Sigmoid colon (tissue), 7 donors: ENCODE measurements around the gene TP53I13. TPM values are rescaled to one million over a fixed set of nuclear protein-coding genes. Genes with fewer than 3 reads are reported as not detected.
A peak's percentile ranks its signal among the peaks of the same experiment; 100 is the strongest.

Experiments used
- DNase-seq: peaks from one replicate; pipeline ENCODE4 v3.0.0-alpha.2; 2019
- H3K27ac ChIP-seq, 4 donors: fragments of 200-600 bp; sonication (generic); one replicate each; pipeline ENCODE4 v1.5.1; 2016 to 2019; ENCODE audit warnings: mild to moderate bottlenecking in 1 of 4
- H3K27me3 ChIP-seq, 3 donors: fragments of 200-600 bp; sonication (generic); one replicate each; pipeline ENCODE4 v1.5.1; 2019; ENCODE audit warnings: mild to moderate bottlenecking in 1 of 3
- H3K36me3 ChIP-seq, 4 donors: fragments of 200-600 bp; sonication (generic); one replicate each; pipeline ENCODE4 v1.5.1; 2016 to 2019
- H3K4me1 ChIP-seq, 4 donors: fragments of 200-600 bp; sonication (generic); one replicate each; pipeline ENCODE4 v1.5.1; 2017 to 2019
- H3K4me3 ChIP-seq, 4 donors: fragments of 200-600 bp; sonication (generic); one replicate each; pipeline ENCODE4 v1.5.1; 2017 to 2019; ENCODE audit warnings: mild to moderate bottlenecking in 2 of 4, moderate library complexity in 1 of 4
- H3K9me3 ChIP-seq, 4 donors: fragments of 200-600 bp in 3 of 4; sonication (generic) in 3 of 4; one replicate each; pipeline versions ENCODE4 v1.5.1 to v1.6.1; 2013 to 2019
- EP300 ChIP-seq, 4 donors: sonication (generic); formaldehyde crosslinking; IDR thresholded peaks; one replicate each; pipeline ENCODE4 v1.6.1; 2017; ENCODE audit warnings: antibody characterized with exemption in 4 of 4
- POLR2A ChIP-seq, 2 donors: fragments of 450-650 bp; IDR thresholded peaks; one replicate each; pipeline ENCODE4 v1.6.1; 2016; ENCODE audit warnings: antibody characterized with exemption in 2 of 2, mild to moderate bottlenecking in 2 of 2, moderate library complexity in 2 of 2
- POLR2AphosphoS5 ChIP-seq, 4 donors: sonication (generic); formaldehyde crosslinking; IDR thresholded peaks; one replicate each; pipeline ENCODE4 v1.6.1; 2017; ENCODE audit warnings: antibody characterized with exemption in 4 of 4
- WGBS, 2 donors: extraction: QIAGEN DNeasy Blood & Tissue Kit; methylation state at CpG; one replicate each; pipeline ENCODE4 v1.1.7; 2013; 5-methylcytosine and 5-hydroxymethylcytosine counted together
- intact Hi-C: fragments of 100-400 bp; cut with DNase I; formaldehyde crosslinking; loops from one replicate; pipeline ENCODE4 v1.15.1; 2023
- polyA plus RNA-seq, 3 donors: library from polyadenylated mRNA; stranded (reverse); fragments of 200-250 nt; gene quantifications; one replicate each; pipeline ENCODE4 v1.2.3, GENCODE V29; 2013
- total RNA-seq, 4 donors: library from RNA; depleted of rRNA; stranded (reverse); fragments of >200 nt; gene quantifications; one replicate each; pipeline ENCODE4 v1.1.0, GENCODE V29; 2016
- TF ChIP-seq, protein P1 (sequence below), 4 experiments: fragments of 450-650 bp in 3 of 4; fragments of 200-600 bp in 1 of 4; IDR thresholded peaks; one replicate each; pipeline ENCODE4 v1.5.1; 2016 to 2019; ENCODE audit warnings: antibody characterized with exemption in 4 of 4, mild to moderate bottlenecking in 3 of 4, moderate library complexity in 2 of 4
- donor health status: healthy with polysubstance abuse.
- donor health status: Bipolar disorder and iron deficiency.
- donor health status: healthy.

TP53I13 gene
- total and polyA plus RNA-seq, 7 donors = 14.4 to 79.0 (median 31.2) TPM

DNA sequence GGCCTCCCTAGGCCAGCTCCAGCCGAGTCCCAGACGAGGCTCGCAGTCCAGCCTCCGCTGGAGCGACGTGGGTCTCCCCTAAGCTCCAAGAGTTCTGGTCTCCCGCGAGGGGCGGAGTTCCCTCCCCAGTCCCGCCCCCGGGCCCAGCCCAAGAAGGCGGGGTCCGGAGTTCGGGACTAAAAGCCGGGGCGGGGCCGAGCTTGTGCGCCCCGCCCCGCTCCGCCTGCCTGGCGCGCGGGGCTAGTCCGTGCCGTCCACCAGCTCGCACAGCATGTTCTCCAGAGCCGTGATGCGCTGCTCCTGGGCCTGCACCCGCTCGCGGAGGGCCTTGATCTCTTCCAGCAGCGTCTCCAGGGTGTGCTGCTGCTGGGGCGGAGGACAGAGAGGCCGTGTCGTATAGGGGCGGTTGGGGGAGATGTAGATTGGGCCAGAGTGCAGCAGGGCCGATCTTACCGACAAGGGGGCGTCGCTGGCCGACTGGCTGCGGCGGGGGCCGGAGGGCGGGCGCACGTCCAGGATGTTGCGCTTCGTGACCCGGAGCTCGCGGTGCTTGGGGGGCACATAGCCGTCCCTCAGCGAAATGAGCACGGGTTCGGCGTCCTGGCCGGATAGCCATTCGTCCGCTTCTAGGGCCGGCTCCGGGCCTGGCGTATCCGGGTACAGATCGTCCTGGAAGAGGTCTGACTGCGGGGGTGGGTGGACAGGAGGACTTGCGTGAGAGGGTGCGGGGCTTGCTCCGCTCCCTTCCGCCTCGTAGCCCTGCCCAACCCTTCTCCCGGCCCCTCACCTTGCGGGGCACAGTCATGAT, 47.2 kb downstream of the TP53I13 start:
- peak overlapping the region; percentile 20 to 44 (median 40) for H3K4me3 ChIP-seq
- WGBS, 2 donors = 1 to 2% methylated on average over 74 of the region's 74 CpGs
- H3K36me3 ChIP-seq = no peaks in the 10 kb centered on the region
- H3K27ac ChIP-seq = peak overlapping the region; percentile 68 to 79 (median 72)
- H3K27me3 ChIP-seq = no peaks in the 10 kb centered on the region
- H3K9me3 ChIP-seq = no peaks in the 10 kb centered on the region
- intact Hi-C loops = loop anchor here (5.0 to 10.0 kb wide), 2 partner anchors 33 to 149 kb away; no protein-coding TSS in a partner anchor
- peak; percentile 94 for DNase-seq
- H3K4me1 ChIP-seq = peaks cover 0 to 81% (median 72%) of the 10 kb centered on the region in 4 donors
- TF ChIP-seq POLR2AphosphoS5 (IDR thresholded peaks at IDR 0.05) (peak; percentile 76 to 93 (median 83)), EP300 (IDR thresholded peaks at IDR 0.05) (no peak), POLR2A (IDR thresholded peaks at IDR 0.05) (peak in 1 of 2 donors; percentile 57)
- TF ChIP-seq, protein P1, sequence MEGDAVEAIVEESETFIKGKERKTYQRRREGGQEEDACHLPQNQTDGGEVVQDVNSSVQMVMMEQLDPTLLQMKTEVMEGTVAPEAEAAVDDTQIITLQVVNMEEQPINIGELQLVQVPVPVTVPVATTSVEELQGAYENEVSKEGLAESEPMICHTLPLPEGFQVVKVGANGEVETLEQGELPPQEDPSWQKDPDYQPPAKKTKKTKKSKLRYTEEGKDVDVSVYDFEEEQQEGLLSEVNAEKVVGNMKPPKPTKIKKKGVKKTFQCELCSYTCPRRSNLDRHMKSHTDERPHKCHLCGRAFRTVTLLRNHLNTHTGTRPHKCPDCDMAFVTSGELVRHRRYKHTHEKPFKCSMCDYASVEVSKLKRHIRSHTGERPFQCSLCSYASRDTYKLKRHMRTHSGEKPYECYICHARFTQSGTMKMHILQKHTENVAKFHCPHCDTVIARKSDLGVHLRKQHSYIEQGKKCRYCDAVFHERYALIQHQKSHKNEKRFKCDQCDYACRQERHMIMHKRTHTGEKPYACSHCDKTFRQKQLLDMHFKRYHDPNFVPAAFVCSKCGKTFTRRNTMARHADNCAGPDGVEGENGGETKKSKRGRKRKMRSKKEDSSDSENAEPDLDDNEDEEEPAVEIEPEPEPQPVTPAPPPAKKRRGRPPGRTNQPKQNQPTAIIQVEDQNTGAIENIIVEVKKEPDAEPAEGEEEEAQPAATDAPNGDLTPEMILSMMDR (IDR thresholded peaks at IDR 0.05) = no peak

DNA sequence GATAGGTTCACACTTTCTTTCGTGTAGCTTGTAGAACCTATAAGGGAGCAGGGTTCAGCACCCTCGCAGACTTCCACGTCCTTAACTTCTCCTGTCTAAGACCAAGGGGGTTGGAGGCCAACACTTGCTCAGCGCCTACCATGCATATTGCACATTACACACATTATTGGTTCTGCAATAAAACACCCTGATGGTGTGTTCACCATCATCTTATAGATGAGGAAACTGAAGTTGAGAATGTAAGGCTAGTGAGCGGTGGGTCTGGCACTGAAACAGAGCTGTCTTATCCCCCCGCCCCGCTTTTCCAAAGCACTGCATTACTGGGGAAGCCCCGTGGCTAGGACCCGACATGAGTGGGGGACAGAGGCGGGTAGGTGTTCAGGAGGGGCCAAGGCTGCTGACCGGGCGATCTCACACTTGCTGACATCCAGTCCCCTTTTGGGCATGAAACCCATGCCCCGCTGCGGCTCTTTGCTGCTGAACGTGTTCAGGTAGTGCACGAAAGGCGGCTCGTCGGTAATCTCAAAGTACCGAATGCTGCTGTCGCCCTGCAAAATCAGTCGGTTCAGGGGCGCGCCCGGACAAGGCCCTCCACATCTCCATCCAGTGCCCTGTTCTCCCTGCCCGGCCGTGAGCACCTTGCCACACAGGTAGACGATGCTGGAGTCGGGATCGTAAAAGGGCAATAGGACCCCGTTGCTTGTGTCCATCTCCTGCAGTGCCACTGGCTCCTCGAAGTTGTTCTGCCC, 48.0 kb downstream of the TP53I13 start:
- no peaks in the 10 kb centered on the region for H3K9me3 ChIP-seq
- no peak for DNase-seq
- no peaks in the 10 kb centered on the region for H3K27me3 ChIP-seq
- peaks cover 0 to 87% (median 78%) of the 10 kb centered on the region in 4 donors for H3K4me1 ChIP-seq
- 16 to 20% methylated on average over 32 of the region's 32 CpGs for WGBS, 2 donors
- TF ChIP-seq, protein P1 (IDR thresholded peaks at IDR 0.05) = no peak
- TF ChIP-seq POLR2AphosphoS5 (IDR thresholded peaks at IDR 0.05) (no peak), POLR2A (IDR thresholded peaks at IDR 0.05) (no peak), EP300 (IDR thresholded peaks at IDR 0.05) (no peak)
- no peaks in the 10 kb centered on the region for H3K36me3 ChIP-seq
- H3K4me3 ChIP-seq = peak overlapping the region; percentile 20 to 44 (median 40)
- peak overlapping the region; percentile 68 to 79 (median 72) for H3K27ac ChIP-seq
- intact Hi-C loops = loop anchor here (5.0 to 10.0 kb wide), 2 partner anchors 34 to 148 kb away; no protein-coding TSS in a partner anchor

DNA sequence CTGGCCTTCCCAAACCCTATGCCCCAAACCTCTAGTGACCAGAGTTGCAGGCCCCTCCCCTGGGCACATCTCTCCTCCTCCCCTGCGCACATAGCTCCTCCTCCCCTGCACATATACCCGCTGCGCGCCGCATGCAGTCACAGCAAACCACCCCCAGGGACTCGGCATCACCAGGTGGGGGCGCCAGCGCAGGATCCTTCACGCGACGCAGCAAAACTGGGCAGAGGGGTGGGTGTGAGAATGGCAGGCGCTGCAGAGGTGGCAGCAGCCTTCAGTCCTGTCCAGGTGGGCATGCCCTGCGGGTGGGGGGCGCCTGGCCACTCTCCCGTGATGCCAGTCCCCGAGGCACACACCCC, 48.6 kb downstream of the TP53I13 start:
- peaks cover 0 to 93% (median 84%) of the 10 kb centered on the region in 4 donors for H3K4me1 ChIP-seq
- peak overlapping the region in 3 of 4 donors; percentile 35 to 44 (median 39) for H3K4me3 ChIP-seq
- H3K36me3 ChIP-seq = no peaks in the 10 kb centered on the region
- DNase-seq = peak; percentile 89
- H3K27ac ChIP-seq = peak overlapping the region in 1 of 4 donors; percentile 65
- no peak for TF ChIP-seq EP300 (IDR thresholded peaks at IDR 0.05)
- peak in 1 of 4 donors; percentile 42 for TF ChIP-seq POLR2AphosphoS5 (IDR thresholded peaks at IDR 0.05)
- no peak for TF ChIP-seq POLR2A (IDR thresholded peaks at IDR 0.05)
- TF ChIP-seq, protein P1 (IDR thresholded peaks at IDR 0.05) = peak; percentile 43 to 58 (median 47)
- no peaks in the 10 kb centered on the region for H3K9me3 ChIP-seq
- no peaks in the 10 kb centered on the region for H3K27me3 ChIP-seq
- intact Hi-C loops = loop anchor here (5.0 to 10.0 kb wide), 2 partner anchors 35 to 148 kb away; no protein-coding TSS in a partner anchor
- 1% methylated on average over 16 of the region's 16 CpGs for WGBS, 2 donors

- Histone ChIP-seq H3K27ac (peak overlapping the region; percentile 10 to 68 (median 53)), H3K27me3 (no peaks in the 10 kb centered on the region), H3K36me3 (no peaks in the 10 kb centered on the region), H3K9me3 (no peaks in the 10 kb centered on the region), H3K4me3 (peak overlapping the region; percentile 3 to 44 (median 37)), H3K4me1 (peaks cover 0 to 98% (median 84%) of the 10 kb centered on the region in 4 donors)
- 2 to 3% methylated on average over 68 of the region's 68 CpGs for WGBS, 2 donors
- DNase-seq = peak; percentile 86
- no peak for TF ChIP-seq POLR2A (IDR thresholded peaks at IDR 0.05)
- TF ChIP-seq, protein P1 (IDR thresholded peaks at IDR 0.05) = peak; percentile 30 to 65 (median 48)
- intact Hi-C loops = loop anchor here (5.0 to 10.0 kb wide), 2 partner anchors 35 to 147 kb away; no protein-coding TSS in a partner anchor
These were observed 49.2 kb downstream of the TP53I13 start for GRCh38 chr17:29617481-29618271.
